BLaER1 (cell line): Measurements from ENCODE around the gene LRRC23.
A peak's percentile ranks its signal among the peaks of the same experiment; 100 is the strongest.

Experiments used
- H3K27ac ChIP-seq: shearing (Covaris generic); formaldehyde crosslinking; 2 replicates; pipeline ENCODE4 v1.8.1; 2022
- H3K27me3 ChIP-seq: shearing (Covaris generic); formaldehyde crosslinking; 2 replicates; pipeline ENCODE4 v1.8.1; 2022
- H3K36me3 ChIP-seq: shearing (Covaris generic); formaldehyde crosslinking; 2 replicates; pipeline ENCODE4 v1.8.1; 2022
- H3K4me1 ChIP-seq: shearing (Covaris generic); formaldehyde crosslinking; 2 replicates; pipeline ENCODE4 v1.8.1; 2022
- H3K4me2 ChIP-seq: shearing (Covaris generic); formaldehyde crosslinking; 2 replicates; pipeline ENCODE4 v1.8.1; 2022
- H3K4me3 ChIP-seq: shearing (Covaris generic); formaldehyde crosslinking; 2 replicates; pipeline ENCODE4 v1.8.1; 2022
- H3K9ac ChIP-seq: shearing (Covaris generic); formaldehyde crosslinking; 2 replicates; pipeline ENCODE4 v1.8.1; 2022
- H3K9me3 ChIP-seq: shearing (Covaris generic); formaldehyde crosslinking; 2 replicates; pipeline ENCODE4 v1.8.1; 2022
- H4K20me1 ChIP-seq: shearing (Covaris generic); formaldehyde crosslinking; 2 replicates; pipeline ENCODE4 v1.8.1; 2022
- Cebpa-rat ChIP-seq: shearing (Covaris generic); IDR thresholded peaks from 2 replicates; pipeline ENCODE4 v1.8.1; 2022

LRRC23 gene

DNA sequence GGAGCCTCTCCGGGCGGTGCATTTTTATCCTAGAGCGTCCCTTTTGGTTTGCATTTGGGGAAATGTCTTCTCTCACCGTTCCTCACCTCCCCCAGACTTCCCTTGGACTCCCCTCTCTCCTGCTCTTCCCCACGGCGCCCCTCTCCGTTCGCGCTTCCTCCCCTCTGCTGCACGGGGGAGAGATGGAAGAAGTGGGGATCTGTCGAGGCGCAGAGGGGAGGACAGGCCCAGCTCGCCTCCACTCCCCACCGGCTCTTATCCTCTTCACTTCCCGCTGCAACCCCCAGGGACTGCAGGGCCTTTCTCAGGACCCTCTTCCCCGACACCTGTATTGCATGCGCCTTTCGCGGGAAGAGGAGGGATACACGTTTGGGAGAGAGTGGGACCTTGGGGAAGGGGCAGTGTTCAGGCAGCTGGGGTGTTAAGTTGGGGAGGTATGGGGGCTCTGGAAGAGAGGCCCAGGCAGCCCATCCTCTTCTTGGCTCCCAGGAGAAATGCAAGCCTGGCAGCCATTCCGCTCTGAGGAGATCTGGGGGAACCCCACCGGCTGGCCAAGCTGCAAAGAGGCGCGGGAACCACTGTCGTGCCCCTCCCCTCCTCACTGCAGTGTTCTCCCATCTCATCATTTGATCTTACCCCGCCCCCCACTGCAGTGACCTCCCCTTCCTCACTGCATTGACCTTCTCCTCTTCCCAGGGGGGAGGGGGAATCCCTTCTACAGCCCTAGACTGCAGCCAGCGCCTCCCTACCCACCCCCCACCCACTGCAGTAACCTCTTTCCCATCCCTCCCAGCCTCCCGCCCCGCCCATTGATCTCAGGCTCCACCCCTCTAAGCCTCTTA lies 10.5 kb downstream of the LRRC23 start:
- TF ChIP-seq Cebpa-rat, result no peak
- H4K20me1 ChIP-seq, result peaks cover 7% of the 10 kb centered on the region; the same call in 1 of the 2 replicates
- peak overlapping the region; percentile 93 for H3K4me2 ChIP-seq
- peaks cover 23% of the 10 kb centered on the region for H3K4me1 ChIP-seq
- no peaks in the 10 kb centered on the region for H3K9me3 ChIP-seq
- H3K27me3 ChIP-seq, result peaks cover 71% of the 10 kb centered on the region
- no peaks in the 10 kb centered on the region; the same call in 1 of the 2 replicates for H3K36me3 ChIP-seq
- peak overlapping the region; percentile 72 for H3K4me3 ChIP-seq
- H3K9ac ChIP-seq, result peak overlapping the region; percentile 55; the same call in 1 of the 2 replicates
- no peak overlapping the region for H3K27ac ChIP-seq

DNA sequence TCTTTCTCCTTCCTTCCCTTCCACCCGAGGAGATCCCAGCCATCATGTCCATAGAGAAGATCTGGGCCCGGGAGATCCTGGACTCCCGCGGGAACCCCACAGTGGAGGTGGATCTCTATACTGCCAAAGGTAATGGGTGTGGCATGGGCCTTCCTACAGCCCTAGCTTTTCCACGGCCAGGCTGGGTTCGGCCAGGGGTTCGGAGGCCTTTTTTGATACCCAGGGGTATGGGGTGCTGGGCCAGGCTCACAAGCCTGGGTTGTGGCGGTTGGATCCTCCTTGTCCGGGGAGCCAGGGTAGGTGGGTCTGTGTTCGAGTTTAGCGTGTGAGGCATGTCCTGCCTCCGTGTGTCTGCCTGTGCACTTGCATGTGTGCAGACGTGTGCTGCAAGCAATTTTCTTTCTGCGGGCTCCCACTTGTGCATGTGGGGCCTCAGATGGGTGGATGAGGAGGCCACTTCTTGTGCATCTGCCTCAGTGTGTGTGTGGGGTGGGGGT lies 11.2 kb downstream of the LRRC23 start:
- H3K4me1 ChIP-seq, result peaks cover 23% of the 10 kb centered on the region
- peaks cover 69% of the 10 kb centered on the region for H3K27me3 ChIP-seq
- H3K36me3 ChIP-seq, result no peaks in the 10 kb centered on the region; the same call in 1 of the 2 replicates
- no peak overlapping the region for H3K9ac ChIP-seq
- H3K9me3 ChIP-seq, result no peaks in the 10 kb centered on the region
- H3K4me2 ChIP-seq, result peak overlapping the region; percentile 93; the same call in 1 of the 2 replicates
- no peak overlapping the region for H3K4me3 ChIP-seq
- peaks cover 7% of the 10 kb centered on the region; the same call in 1 of the 2 replicates for H4K20me1 ChIP-seq
- TF ChIP-seq Cebpa-rat, result no peak
- H3K27ac ChIP-seq, result no peak overlapping the region

GRCh38 chr12:6916426-6917200 lies 12.0 kb downstream of the LRRC23 start:
- Histone ChIP-seq H3K4me3 (no peak overlapping the region), H3K4me2 (no peak overlapping the region), H3K36me3 (no peaks in the 10 kb centered on the region; the same call in 1 of the 2 replicates), H3K9me3 (no peaks in the 10 kb centered on the region), H3K27ac (no peak overlapping the region), H3K4me1 (peaks cover 29% of the 10 kb centered on the region), H3K9ac (no peak overlapping the region), H4K20me1 (peaks cover 7% of the 10 kb centered on the region; the same call in 1 of the 2 replicates), H3K27me3 (peaks cover 62% of the 10 kb centered on the region)
- TF ChIP-seq Cebpa-rat, result no peak

- Histone ChIP-seq H3K4me1 (peaks cover 39% of the 10 kb centered on the region), H3K4me3 (no peak overlapping the region), H3K9ac (no peak overlapping the region), H4K20me1 (peaks cover 7% of the 10 kb centered on the region; the same call in 1 of the 2 replicates), H3K27ac (no peak overlapping the region), H3K4me2 (no peak overlapping the region), H3K9me3 (no peaks in the 10 kb centered on the region), H3K36me3 (no peaks in the 10 kb centered on the region; the same call in 1 of the 2 replicates), H3K27me3 (peaks cover 51% of the 10 kb centered on the region)
- no peak for TF ChIP-seq Cebpa-rat
Measured at GRCh38 chr12:6917491-6918231, 13.0 kb downstream of the LRRC23 start.

DNA sequence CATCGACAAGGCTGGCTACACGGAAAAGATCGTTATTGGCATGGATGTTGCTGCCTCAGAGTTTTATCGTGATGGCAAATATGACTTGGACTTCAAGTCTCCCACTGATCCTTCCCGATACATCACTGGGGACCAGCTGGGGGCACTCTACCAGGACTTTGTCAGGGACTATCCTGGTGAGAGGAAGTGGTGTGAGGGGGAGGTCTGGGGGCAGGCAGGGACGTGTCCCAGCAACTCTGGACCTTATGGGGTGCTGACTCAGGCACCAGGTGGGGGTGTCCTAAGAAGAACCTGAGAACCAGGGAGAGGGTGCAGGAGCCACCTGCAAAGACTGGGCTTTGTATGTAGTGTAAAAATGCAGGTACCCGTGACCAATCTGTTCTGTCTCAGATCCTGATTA lies 15.0 kb downstream of the LRRC23 start:
- Histone ChIP-seq H3K4me3 (no peak overlapping the region), H4K20me1 (peaks cover 7% of the 10 kb centered on the region; the same call in 1 of the 2 replicates), H3K27ac (no peak overlapping the region), H3K9ac (no peak overlapping the region), H3K27me3 (peaks cover 32% of the 10 kb centered on the region), H3K4me2 (no peak overlapping the region), H3K4me1 (peaks cover 50% of the 10 kb centered on the region), H3K9me3 (no peaks in the 10 kb centered on the region), H3K36me3 (no peaks in the 10 kb centered on the region; the same call in 1 of the 2 replicates)
- no peak for TF ChIP-seq Cebpa-rat

- no peak overlapping the region for H3K4me3 ChIP-seq
- H3K4me1 ChIP-seq, result peaks cover 61% of the 10 kb centered on the region
Measured at GRCh38 chr12:6921539-6921938, 16.9 kb downstream of the LRRC23 start.

DNA sequence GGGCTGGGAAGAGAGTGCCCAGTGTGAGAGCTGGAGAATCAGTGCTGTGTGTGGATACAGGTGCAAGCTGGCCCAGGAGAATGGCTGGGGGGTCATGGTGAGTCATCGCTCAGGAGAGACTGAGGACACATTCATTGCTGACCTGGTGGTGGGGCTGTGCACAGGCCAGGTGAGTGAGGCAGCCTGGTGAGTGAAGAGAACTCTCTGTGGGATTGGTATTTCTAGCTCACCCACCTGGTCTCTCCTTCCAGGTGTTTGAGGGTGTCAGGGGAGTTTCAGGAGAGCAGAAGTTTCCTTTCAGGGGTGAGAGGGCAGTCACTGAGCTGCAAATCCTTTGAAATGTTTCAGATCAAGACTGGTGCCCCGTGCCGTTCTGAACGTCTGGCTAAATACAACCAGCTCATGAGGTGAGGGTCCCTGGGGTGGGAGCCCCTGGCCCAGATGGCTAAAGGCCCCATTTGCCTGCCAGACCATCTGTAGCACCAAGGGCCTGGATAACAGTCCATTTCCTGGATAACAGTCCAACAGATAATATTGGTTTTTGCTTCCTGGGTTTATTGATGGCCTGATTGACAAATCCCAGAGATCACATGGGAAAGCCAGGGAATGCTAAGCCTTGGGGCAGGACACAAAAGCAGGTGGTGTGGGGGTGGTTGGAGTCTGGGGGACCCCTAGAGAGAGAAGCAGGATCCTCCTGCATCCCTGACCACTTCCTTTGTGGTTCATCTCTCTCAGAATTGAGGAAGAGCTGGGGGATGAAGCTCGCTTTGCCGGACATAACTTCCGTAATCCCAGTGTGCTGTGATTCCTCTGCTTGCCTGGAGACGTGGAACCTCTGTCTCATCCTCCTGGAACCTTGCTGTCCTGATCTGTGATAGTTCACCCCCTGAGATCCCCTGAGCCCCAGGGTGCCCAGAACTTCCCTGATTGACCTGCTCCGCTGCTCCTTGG lies 17.6 kb downstream of the LRRC23 start:
- Histone ChIP-seq H3K9ac (peak overlapping the region; percentile 35; the same call in 1 of the 2 replicates), H3K27ac (peak overlapping the region; percentile 61), H3K27me3 (peaks cover 5% of the 10 kb centered on the region; the same call in 1 of the 2 replicates), H3K4me2 (peak overlapping the region; percentile 86), H4K20me1 (no peaks in the 10 kb centered on the region), H3K36me3 (no peaks in the 10 kb centered on the region; the same call in 1 of the 2 replicates), H3K4me3 (no peak overlapping the region), H3K4me1 (peaks cover 68% of the 10 kb centered on the region), H3K9me3 (no peaks in the 10 kb centered on the region)
- no peak for TF ChIP-seq Cebpa-rat

More at GRCh38 chr12:6921539-6921938, 16.9 kb downstream of the LRRC23 start:
- no peaks in the 10 kb centered on the region; the same call in 1 of the 2 replicates for H3K36me3 ChIP-seq
- H3K27me3 ChIP-seq, result peaks cover 12% of the 10 kb centered on the region
- H3K27ac ChIP-seq, result no peak overlapping the region; the same call in 1 of the 2 replicates
- no peak for TF ChIP-seq Cebpa-rat
- H3K9me3 ChIP-seq, result no peaks in the 10 kb centered on the region
- peak overlapping the region; percentile 86 for H3K4me2 ChIP-seq
- H3K9ac ChIP-seq, result no peak overlapping the region
- H4K20me1 ChIP-seq, result no peaks in the 10 kb centered on the region

GRCh38 chr12:6923003-6923732 lies 18.5 kb downstream of the LRRC23 start:
- Histone ChIP-seq H4K20me1 (no peaks in the 10 kb centered on the region), H3K4me2 (peak overlapping the region; percentile 86), H3K36me3 (no peaks in the 10 kb centered on the region; the same call in 1 of the 2 replicates), H3K4me3 (no peak overlapping the region), H3K27ac (peak overlapping the region; percentile 61), H3K9me3 (no peaks in the 10 kb centered on the region), H3K9ac (0 out of 2 replicates have a peak overlapping the region, but pooled peaks have one; percentile 35), H3K27me3 (no peaks in the 10 kb centered on the region), H3K4me1 (peaks cover 69% of the 10 kb centered on the region)
- no peak for TF ChIP-seq Cebpa-rat
